H1 (cell line): ENCODE data around the gene CLDN6. TPM values are rescaled to one million over a fixed set of nuclear protein-coding genes. Genes with fewer than 3 reads are reported as not detected.

Source experiments
- CHD7 ChIP-seq: fragments of 300-600 bp; sonication (generic); IDR thresholded peaks from 2 replicates; pipeline ENCODE4 v1.7.1; 2012; ENCODE audit warnings: low read length, moderate library complexity, mild to moderate bottlenecking, inconsistent platforms; ENCODE audit not compliant: insufficient replicate concordance
- HDAC2 ChIP-seq, 2 experiments: fragments of 300-600 bp in 1 of 2; sonication (generic) in 1 of 2; IDR thresholded peaks; 2 replicates each; pipeline ENCODE4 v1.6.1; 2011 to 2012; ENCODE audit warnings: low read depth in 2 of 2, low read length in 2 of 2, mild to moderate bottlenecking in 2 of 2, moderate library complexity in 2 of 2, borderline replicate concordance in 1 of 2, inconsistent platforms in 1 of 2
- MAFK ChIP-seq: IDR thresholded peaks from 2 replicates; pipeline ENCODE4 v1.6.1; 2012; ENCODE audit warnings: low read depth, mild to moderate bottlenecking, improper control_type of control experiment, low read length
- polyA plus RNA-seq, 7 experiments: library from polyadenylated mRNA; depleted of rRNA in 3 of 7; stranded (reverse) in 5 of 7; unstranded in 2 of 7; fragments of >200 nt in 5 of 7; fragments of 200-250 nt in 2 of 7; gene quantifications; 1 replicate in 5 of 7; 2 replicates in 1 of 7; 4 replicates in 1 of 7; pipeline versions ENCODE4 v1.2.1 to v1.2.3, GENCODE V29; 2011 to 2013; ENCODE audit warnings: missing spikeins in 2 of 7, mixed read lengths in 2 of 7
- total RNA-seq: library from RNA; stranded (reverse); fragmentation: NEBNext Ultra II Directional; extraction: Animal tissue kit (Norgen Biotek cat#: 25700); gene quantifications from 2 replicates; pipeline ENCODE4 v1.2.1, GENCODE V29; 2021

Gene CLDN6
- total and polyA plus RNA-seq, 2 of the 8 experiments (the other 6 are each of a cell fraction or from before 2014, with no cell fraction given), result 747 to 1,115 TPM

DNA sequence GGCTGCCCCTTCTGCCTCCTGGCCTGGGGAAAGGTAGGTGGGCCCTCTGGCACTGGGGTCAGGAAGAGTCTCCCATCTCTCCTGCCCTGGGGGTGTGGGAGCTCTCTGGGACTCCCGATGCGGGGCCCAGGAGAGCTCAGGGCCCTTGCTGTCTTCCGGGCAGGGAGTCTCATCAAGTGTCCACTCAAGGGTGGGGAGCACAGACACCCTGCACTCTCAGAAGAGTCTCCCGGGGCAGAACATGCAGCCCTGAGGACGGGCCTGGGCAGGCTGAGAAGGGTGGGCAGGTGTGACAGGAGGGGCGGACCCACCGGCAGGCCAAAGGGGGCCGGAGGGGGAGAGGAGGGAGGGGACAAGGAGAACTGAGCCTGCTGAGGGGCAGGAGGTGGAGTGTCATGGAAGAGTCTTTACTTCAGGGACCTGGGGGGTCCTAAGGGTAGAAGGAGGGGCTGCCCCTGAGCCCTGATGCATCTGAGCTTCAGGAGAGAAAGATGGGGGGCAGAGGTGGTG, 29.3 kb downstream of the CLDN6 start (continued):
- TF ChIP-seq CHD7 (no peak), MAFK (no peak), HDAC2 (IDR thresholded peaks at IDR 0.05; ENCODE audit: borderline replicate concordance in 1 of 2, low read depth in 2 of 2, low read length in 2 of 2) (no peak)
